Renal pelvis (tissue), 12 donors: ENCODE results near the gene ZNF823. TPM values are rescaled to one million over a fixed set of nuclear protein-coding genes. Genes with fewer than 3 reads are reported as not detected.
"Not testable (repeated sequence)": the region's sequence is repeated elsewhere in the genome, so short reads cannot be mapped to it uniquely, and the experiment has no call there.

Experiments
- DNase-seq: peaks from one replicate; pipeline ENCODE4 v3.0.0-alpha.2; 2013
- long read RNA-seq, 16 experiments: transcript quantifications; one replicate each; lab custom pipeline, GENCODE V29; 2026
- polyA plus RNA-seq, 3 donors: library from polyadenylated mRNA; unstranded; fragments of 120-200 nt; gene quantifications; one replicate each; pipeline ENCODE4 v1.2.1, GENCODE V29; 2013; ENCODE audit not compliant: insufficient read length in 3 of 3

ZNF823 gene
- polyA plus RNA-seq: 10 to 100 TPM; 10.9 to 11.8 (median 11.0) TPM
- long read RNA-seq, donor 1, partial matches to known transcripts: 19 of 21 reads
- long read RNA-seq, donor 1, other reads (novel, unspliced or antisense): 0 of 21 reads
- long read RNA-seq, donor 2, partial matches to known transcripts: 0 of 6 reads
- long read RNA-seq, donor 2, other reads (novel, unspliced or antisense): 0 of 6 reads
- long read RNA-seq, donor 3, partial matches to known transcripts: 11 of 13 reads
- long read RNA-seq, donor 3, other reads (novel, unspliced or antisense): 0 of 13 reads
- long read RNA-seq, donor 4: 0 reads
- long read RNA-seq, donor 5, partial matches to known transcripts: 0 of 2 reads
- long read RNA-seq, donor 5, other reads (novel, unspliced or antisense): 0 of 2 reads
- long read RNA-seq, donor 6, partial matches to known transcripts: 24 of 26 reads
- long read RNA-seq, donor 6, other reads (novel, unspliced or antisense): 0 of 26 reads
- long read RNA-seq, donor 7, partial matches to known transcripts: 5 of 9 reads
- long read RNA-seq, donor 7, other reads (novel, unspliced or antisense): 0 of 9 reads
- long read RNA-seq, donor 8, partial matches to known transcripts: 0 of 2 reads
- long read RNA-seq, donor 8, other reads (novel, unspliced or antisense): 0 of 2 reads
- long read RNA-seq, donor 9, transcript ZNF823-201 (4 exons, 2,423 nt): major isoform, 5 of 5 reads
- long read RNA-seq, donor 9, partial matches to known transcripts: 0 of 5 reads
- long read RNA-seq, donor 9, other reads (novel, unspliced or antisense): 0 of 5 reads
- long read RNA-seq, donor 10, partial matches to known transcripts: 25 of 27 reads
- long read RNA-seq, donor 10, other reads (novel, unspliced or antisense): 0 of 27 reads
- long read RNA-seq, donor 11, transcript ZNF823-201 (4 exons, 2,423 nt): major isoform, 5 of 5 reads
- long read RNA-seq, donor 11, partial matches to known transcripts: 0 of 5 reads
- long read RNA-seq, donor 11, other reads (novel, unspliced or antisense): 0 of 5 reads
- long read RNA-seq, donor 12, transcript ZNF823-201 (4 exons, 2,423 nt): major isoform, 7 of 59 reads
- long read RNA-seq, donor 12, partial matches to known transcripts: 38 of 59 reads
- long read RNA-seq, donor 12, other reads (novel, unspliced or antisense): 14 of 59 reads
- long read RNA-seq, donor 13, partial matches to known transcripts: 0 of 5 reads
- long read RNA-seq, donor 13, other reads (novel, unspliced or antisense): 0 of 5 reads
- long read RNA-seq, donor 14: 0 reads
- long read RNA-seq, donor 15: 0 reads
- long read RNA-seq, donor 16, partial matches to known transcripts: 17 of 27 reads
- long read RNA-seq, donor 16, other reads (novel, unspliced or antisense): 5 of 27 reads

DNA sequence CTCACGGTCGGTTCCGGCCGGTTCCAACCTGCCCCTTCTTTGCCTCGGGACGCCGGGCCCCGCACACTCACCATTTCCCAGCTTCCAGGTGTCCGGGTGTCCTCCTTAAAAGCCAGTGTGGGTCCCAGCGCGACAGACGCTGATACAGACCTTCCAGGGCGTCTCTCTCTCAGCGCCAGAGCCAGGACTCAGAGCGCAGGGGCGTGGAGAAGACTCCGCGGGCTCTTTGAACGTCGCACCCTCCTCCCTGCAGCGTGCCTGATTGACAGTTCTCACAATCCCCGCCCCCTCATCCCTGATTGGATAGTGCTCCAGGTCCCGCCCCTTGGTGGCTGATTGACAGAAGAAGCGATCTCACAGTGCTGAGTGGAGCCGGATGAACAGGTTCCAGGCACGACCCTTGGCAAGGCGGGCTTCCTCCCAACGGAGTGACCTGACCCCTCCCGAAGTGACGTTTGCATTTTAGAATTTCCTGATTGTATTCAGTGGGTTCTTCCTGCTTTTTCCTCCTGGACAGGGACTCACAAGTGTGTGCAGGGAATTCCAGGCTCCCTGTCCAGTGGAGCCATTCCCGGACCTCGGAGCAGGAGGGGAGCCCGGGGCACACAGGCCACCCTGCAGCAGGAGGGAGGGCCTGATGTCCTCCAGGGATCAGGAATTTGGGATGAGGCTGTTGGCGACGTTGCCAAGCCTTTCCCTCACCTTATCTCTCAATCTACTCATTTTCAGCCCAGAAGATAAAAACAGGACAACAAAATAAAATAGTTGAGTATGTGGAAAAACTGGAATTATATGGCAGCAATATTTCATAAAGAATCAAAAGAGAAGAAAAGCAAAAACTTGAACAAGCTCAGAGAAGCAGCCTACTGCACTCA, at the start of gene ZNF823:
ZNF823 (minus strand) TSS at position 201 of the 875 bp plus-strand sequence; CDS start at position 74, 127 bp downstream.
- peak; percentile 99 for DNase-seq

DNA sequence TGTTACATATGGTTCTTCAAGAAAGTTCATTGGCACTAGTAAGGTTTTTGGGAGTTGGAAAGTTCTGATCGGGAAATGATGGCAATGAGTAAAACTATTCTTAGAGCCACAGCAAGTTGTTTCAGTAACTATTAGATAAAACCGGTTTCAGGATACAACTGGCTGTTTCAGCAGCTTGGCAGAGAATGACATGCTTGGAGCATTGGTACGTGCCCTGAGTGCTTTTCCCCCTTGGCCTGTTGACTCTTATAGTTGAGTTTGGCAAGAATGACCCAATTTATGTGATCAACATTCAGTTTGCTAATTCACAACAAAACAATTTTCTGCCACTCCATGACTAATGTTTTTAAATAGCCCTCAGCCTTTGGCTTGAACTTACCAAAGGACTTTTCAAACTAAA, 48.8 kb upstream of the ZNF823 start:
- no peak for DNase-seq

DNA sequence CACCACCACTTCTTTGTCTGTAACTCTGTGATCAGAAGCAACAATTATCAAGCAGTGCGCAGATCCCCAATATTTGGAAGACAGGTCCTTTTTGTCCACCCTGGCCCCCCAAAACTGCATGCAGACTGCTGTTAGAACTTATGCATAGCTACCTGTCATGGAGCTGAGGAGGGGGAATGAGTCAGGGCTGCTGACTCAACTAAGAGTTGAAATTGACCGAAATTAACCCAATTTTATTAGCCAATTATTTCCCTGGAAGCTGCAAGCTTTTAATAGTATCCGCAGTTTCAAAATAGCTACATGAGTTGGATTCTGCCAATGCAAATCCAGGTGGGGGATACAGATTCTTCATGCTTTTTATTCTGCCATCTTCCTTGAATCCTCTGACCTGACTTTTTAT, 45.6 kb upstream of the ZNF823 start:
- DNase-seq: no peak

DNA sequence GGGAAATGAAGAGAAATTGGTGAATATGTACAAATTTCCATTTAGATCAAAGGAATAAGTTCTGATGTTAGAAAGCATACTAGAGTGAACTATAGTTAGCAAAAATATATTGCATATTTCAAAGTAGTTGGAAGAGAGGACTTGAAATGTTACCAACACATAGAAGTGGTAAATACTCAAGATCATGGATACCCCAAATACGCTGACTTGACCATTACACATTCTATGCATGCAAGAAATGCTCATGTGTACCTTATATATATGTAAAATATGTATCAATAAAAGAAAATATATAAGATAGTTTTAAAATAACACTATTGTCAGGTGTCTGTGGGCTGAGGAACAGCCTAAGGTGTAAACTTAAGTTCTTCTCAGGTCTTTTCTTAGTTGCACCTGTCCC, 45.0 kb upstream of the ZNF823 start:
- DNase-seq: no peak

DNA sequence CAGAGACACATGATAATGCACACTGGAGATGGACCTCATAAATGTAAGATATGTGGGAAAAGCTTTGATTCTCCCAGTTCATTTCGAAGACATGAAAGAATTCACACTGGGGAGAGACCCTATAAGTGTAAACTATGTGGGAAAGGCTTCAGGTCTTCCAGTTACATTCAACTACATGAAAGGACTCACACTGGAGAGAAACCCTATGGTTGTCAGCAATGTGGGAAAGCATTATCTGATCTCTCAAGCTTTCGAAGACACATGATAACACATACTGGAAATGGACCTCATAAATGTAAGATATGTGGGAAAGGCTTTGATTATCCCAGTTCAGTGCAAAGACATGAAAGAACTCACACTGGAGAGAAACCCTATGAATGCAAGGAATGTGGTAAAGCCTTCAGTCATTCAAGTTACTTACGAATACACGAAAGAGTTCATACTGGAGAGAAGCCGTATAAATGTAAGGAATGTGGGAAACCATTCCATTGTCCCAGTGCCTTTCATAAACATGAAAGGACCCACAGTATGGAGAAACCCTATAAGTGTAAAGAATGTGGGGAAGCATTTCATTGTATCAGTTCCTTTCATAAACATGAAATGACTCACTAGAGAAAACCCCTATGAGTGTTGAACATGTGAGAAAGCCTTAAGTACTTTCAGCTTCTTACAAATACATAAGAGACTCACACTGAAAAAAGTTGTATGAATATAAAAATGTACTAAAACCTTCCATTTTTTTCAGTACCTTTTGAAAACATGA, 42.7 kb upstream of the ZNF823 start:
- DNase-seq: no peak

DNA sequence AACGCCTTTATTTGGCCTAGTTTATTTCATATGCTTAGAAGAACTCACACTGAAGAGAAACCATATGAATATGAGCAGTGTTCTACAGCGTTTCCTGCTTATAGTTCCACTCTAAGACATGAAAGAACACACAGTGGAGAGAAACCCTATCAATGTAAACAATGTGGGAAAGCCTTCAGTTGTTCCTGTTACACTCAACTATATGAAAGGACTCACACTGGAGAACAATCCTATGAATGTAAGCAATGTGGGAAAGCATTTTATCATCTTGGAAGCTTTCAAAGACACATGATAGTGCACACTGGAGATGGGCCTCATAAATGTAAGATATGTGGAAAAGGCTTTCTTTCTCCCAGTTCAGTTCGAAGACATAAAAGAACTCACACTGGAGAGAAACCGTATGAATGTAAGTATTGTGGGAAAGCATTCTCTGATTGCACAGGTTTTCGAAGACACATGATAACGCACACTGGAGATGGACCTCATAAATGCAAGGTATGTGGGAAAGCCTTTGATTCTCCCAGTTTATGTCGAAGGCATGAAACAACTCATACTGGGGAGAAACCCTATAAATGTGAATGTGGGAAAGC, 41.8 kb upstream of the ZNF823 start:
- no peak for DNase-seq

DNA sequence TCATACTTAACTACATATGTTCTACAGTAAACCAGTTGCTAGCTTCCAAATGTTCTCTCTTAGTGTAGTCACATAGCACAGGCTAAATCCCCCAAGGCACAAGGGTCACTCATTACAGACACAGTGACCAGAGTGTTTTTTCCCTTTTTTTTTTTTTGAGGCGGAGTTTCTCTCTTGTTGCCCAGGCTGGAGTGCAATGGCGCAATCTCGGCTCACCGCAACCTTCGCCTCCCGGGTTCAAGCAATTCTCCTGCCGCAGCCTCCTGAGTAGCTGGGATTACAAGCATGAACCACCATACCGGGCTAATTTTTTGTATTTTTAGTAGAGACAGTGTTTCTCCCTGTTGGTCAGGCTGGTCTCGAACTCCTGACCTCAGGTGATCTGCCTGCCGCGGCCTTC, 37.9 kb upstream of the ZNF823 start:
- not testable (repeated sequence) for DNase-seq

DNA sequence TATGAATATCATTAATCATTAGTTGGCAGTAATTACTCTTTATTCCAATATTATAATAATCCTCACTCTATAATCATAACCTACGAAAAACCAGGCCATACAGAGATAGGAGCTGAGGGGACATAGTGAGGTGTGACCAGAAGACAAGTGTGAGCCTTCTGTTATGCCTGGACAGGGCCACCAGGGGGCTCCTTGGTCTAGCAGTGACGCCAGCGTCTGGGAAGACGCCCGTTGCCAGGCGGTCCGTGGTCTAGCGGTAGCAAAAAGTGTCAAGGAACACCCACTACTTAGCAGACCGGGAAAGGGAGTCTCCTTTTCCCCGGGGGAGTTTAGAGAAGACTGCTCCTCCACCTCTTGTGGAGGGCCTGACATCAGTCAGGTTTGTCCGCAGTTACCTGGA, 32.8 kb upstream of the ZNF823 start:
- DNase-seq: not testable (repeated sequence)

DNA sequence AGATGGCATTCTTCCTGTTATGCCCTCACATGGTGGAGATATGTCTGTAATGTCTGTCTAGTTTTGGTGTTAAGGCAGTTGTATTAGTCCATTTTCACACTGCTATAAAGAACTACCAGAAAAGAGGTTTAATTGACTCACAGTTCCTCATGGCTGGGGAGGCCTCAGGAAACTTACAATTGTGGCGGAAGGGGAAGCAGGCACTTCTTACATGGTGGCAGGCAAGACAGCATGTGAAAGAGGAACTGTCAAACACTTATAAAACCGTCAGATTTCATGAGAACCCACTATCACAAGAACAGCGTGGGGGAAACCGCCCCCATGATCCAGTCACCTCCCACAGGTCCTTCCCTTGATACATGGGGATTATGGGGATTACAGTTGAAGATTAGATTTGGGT, 31.2 kb upstream of the ZNF823 start:
- no peak for DNase-seq

DNA sequence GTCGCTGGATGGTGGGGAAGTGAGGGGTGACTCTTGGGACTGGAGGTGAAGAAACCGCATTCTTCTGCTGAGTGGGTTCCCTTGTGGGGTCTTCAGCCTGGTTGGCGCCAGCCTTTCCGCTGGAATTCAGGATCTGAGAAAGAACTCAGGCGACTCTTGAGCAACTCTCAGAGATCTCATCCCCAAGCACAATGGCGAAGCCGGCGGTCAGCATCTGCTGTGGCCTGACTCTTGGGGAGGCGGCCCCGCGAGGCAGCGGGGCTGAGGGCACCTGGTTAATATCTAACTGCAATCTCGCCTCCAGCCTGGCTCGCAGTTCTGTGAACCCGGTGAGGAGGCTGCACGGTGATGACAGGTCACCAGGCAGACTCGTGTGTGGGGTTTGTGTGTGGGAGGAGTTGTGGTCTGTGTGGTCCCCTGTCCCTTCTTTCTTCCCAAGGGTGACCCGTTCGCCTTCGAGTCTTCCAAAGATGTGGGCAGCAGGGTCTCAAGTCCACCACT, 28.9 kb upstream of the ZNF823 start:
- DNase-seq: peak; percentile 41

DNA sequence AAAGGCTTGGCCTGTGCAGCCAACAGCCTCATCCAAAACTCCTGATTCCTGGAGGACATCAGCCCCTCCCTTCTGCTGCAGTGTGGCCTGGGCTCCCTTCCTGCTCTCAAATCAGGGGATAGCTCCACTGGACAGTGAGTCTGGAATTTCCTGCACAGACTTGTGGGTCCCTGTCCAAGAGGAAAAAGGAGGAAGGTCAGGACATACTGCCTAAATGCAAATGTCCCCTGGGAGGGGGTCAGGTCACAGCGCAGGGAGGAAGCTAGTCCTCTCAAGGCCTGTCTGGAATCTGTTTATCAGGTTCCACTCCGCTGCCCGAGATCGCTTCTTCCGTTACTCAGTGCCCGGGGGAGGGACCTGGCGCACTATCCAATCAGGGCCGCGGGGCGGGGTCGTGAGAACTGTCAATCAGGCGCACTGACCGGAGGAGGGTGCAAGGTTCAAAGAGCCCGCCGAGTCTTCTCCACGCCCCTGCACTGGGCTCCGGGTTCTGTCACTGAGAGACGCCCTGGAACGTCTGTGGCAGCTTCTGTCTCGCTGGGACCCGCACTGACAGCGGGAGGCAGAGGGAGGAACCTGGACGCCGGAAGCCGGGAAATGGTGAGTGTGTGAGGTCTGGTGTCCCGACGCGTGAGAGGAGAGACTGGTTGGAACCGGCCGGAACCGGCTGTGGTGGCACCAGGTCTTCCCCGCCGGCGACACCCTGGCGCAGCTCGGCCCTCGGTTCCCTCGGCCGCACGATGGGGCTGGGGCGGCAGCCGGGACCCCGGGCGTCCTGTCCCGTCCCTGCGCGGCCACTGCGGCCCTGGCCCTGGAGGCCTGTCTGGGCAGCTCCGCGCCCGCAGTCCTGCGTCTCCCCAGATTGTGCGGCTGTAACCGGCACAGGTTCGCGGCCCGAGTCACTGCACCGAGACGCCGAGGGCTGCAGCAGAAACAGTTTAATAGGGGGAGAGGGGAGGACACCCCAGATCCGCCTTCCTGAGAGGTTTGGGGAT, 28.1 kb upstream of the ZNF823 start, which contains the start of gene ZNF441:
ZNF441 (plus strand) TSS at position 404 of the 995 bp plus-strand sequence; CDS start at position 598, 194 bp downstream.
- peak; percentile 96 for DNase-seq

DNA sequence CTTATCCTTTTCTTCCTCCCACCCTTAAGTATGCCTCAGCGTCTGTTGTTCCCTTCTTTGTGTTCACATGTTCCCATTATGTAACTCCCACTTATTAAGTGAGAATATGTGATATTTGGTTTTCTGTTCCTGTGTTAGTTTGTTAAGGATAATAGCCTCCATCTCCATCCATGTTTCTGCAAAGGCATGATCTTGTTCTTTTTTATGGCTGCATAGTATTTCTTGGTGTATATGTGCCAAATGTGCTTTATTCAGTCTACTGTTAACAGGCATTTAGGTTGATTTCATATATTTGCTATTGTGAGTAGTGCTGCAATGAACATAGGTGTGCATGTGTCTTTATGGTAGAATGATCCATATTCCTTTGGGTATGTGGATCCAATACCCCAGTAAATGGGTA, 24.9 kb upstream of the ZNF823 start:
- no peak for DNase-seq

DNA sequence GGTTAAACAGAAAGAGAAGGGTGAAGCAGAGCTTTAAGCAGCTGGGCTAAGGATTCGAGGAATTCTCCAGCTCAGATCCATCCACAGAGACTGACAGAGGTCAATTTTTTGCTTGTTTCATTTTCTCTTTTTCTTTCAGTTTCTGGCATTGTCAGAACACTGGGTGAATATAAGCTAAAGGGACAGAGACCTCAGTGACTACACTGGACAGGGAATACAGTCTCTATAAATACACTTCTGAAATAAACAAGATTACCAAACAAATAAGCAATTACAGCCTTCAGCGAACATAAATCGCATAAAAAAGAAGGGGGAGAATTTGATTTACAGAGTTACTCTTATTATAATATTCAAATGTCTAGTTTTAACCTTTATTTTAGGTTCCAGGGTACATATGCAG, 24.4 kb upstream of the ZNF823 start:
- DNase-seq: no peak

DNA sequence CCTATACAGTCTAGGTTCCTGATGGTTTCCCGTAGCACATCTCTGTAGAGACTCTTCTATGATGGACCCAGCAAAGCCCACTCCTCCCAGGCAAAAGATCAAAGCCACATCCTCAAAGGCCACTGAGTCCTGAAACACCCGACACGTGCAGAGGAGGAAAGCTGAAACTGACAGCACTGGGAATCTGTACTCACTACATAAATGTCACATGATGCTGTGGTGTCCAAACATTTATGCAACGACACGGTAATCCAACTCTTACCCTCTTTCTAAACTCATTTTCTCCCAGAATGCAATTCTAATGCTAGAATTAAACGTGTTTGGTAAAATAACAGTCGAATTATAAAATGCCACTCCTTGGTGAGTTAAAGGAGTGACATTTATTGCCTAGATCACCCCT, 21.1 kb upstream of the ZNF823 start:
- no peak for DNase-seq

DNA sequence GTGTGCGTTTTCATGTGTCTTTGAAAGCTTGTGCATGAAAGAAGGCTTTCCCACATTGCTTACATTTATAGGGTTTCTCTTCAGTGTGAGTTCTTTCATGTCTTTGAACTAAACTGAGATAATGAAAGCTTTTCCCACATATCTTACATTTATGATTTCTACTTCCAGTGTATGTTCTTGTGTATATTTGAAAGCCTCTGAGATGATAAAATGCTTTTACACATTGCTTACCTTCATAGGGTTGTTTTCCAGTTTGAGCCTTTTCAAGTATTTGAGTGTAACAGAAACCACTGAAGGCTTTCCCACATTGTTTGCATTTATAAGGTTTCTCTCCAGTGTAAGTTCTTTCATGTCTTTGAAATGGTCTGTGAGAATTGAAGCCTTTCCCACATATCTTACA, 18.2 kb upstream of the ZNF823 start:
- no peak for DNase-seq

DNA sequence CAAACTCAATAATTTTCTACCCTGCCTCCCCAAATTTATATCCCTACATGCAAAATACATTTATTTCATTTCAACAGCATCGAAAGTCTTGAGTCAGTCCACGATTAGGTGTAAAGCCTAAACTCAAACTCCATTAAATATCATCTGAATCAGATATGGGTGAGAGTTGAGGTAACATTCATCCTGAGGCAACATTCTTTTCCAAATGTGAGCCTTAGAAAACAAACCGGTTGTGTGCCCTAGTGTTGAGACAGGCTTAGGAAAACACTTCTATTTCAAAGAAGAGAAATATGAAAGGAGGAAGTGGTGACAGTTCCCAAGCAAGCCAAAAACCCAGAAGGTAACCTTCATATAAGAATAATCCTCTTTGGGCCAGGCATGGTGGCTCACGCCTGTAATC, 15.9 kb upstream of the ZNF823 start:
- no peak for DNase-seq

DNA sequence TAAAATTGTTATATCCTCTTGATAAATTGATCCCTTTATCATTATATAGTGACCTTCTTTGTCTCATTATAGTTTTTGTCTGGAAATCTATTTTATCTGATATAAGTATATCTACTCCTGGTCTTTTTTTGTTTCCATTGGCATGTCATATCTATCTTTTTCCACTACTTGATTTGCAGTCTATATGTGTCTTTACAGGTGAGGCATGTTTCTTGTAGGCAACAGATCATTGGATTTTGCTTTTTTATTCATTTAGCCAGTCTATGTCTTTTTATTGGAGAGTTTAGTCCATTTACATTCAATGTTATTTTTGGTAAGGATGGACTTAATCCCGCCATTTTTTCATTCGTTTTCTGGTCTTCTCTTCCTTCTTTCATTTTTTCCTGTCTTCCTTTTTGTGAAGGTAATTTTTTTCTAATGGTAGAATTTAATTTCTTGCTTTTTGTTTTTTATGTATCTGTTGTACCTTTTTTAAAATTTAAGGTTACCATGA, 13.5 kb upstream of the ZNF823 start:
- no peak for DNase-seq

DNA sequence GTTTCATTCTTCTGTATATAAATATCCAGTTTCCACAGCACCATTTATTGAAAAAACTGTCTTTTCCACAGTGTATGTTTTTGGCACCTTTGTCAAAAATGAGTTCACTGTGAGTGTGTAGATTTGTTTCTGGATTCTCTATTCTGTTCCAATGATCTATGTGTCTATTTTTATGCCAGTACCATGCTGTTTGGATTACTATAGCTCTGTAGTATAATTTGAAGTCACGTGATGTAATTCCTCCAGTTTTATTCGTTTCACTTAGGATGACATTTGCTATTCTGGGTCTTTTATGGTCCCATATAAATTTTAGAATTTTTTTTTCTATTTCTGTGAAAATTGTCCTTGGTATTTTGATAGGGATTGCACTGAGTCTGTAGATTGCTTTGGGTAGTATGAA, 11.0 kb upstream of the ZNF823 start:
- no peak for DNase-seq
